Gastrocnemius medialis (tissue), 4 donors: ENCODE measurements around the gene DRC1. TPM values are rescaled to one million over a fixed set of nuclear protein-coding genes. Genes with fewer than 3 reads are reported as not detected.

Source experiments
- ATAC-seq, 2 donors: fragments of 150-250 bp; one replicate each; pipeline ENCODE4 v1.9.1; 2016
- DNase-seq, 2 donors: peaks; one replicate each; pipeline ENCODE4 v3.0.0-alpha.2; 2019
- H3K27ac ChIP-seq, 4 donors: fragments of 200-600 bp; sonication (generic); 1 replicate in 1 of 4; 2 replicates in 3 of 4; pipeline ENCODE4 v1.5.1; 2016 to 2018; ENCODE audit warnings: mild to moderate bottlenecking in 2 of 4, moderate library complexity in 1 of 4
- H3K27me3 ChIP-seq, 3 donors: fragments of 200-600 bp; sonication (generic) in 2 of 3; 1 replicate in 1 of 3; 2 replicates in 2 of 3; pipeline versions ENCODE4 v1.5.1 to v1.6.0; 2016 to 2019; ENCODE audit warnings: mild to moderate bottlenecking in 1 of 3, moderate library complexity in 1 of 3
- H3K36me3 ChIP-seq, 2 donors: fragments of 200-600 bp; sonication (generic) in 1 of 2; one replicate each; pipeline ENCODE4 v1.5.1; 2017 to 2018
- H3K4me1 ChIP-seq, 2 donors: fragments of 200-600 bp; sonication (generic) in 1 of 2; one replicate each; pipeline ENCODE4 v1.5.1; 2016 to 2017; ENCODE audit warnings: mild to moderate bottlenecking in 2 of 2
- H3K4me3 ChIP-seq, 4 donors: fragments of 200-600 bp; sonication (generic) in 3 of 4; 1 replicate in 1 of 4; 2 replicates in 3 of 4; pipeline ENCODE4 v1.5.1; 2016 to 2019; ENCODE audit warnings: mild to moderate bottlenecking in 2 of 4
- H3K9me3 ChIP-seq, 3 donors: fragments of 200-600 bp; sonication (generic) in 2 of 3; 1 replicate in 1 of 3; 2 replicates in 2 of 3; pipeline ENCODE4 v1.5.1; 2016 to 2019
- POLR2A ChIP-seq, 2 donors: fragments of 450-650 bp; IDR thresholded peaks; one replicate each; pipeline ENCODE4 v1.6.1; 2017; ENCODE audit warnings: antibody characterized with exemption in 2 of 2, mild to moderate bottlenecking in 2 of 2, moderate library complexity in 2 of 2
- in situ Hi-C, 4 donors: fragments of 200-750 bp; cut with MboI; loops; one replicate each; pipeline versions ENCODE4 v1.15.0 to v1.8.0; 2017; ENCODE audit warnings: low sequenced_read_pairs in 4 of 4
- intact Hi-C: fragments of 100-400 bp; cut with DNase I; formaldehyde crosslinking; loops from one replicate; pipeline ENCODE4 v1.15.1; 2023; ENCODE audit warnings: low total_unique reads
- total RNA-seq, 4 donors: library from RNA; depleted of rRNA; stranded (reverse); fragments of >200 nt; gene quantifications; one replicate each; pipeline versions ENCODE4 v1.1.0 to v1.2.3, GENCODE V29; 2016
- TF ChIP-seq, protein P1 (sequence below), 5 experiments: fragments of 450-650 bp in 3 of 5; fragments of 200-600 bp in 2 of 5; sonication (generic) in 2 of 5; IDR thresholded peaks in 4 of 5; conservative IDR thresholded peaks in 1 of 5; 1 replicate in 4 of 5; 2 replicates in 1 of 5; pipeline ENCODE4 v1.5.1; 2016 to 2019; ENCODE audit warnings: antibody characterized with exemption in 5 of 5, mild to moderate bottlenecking in 3 of 5, moderate library complexity in 3 of 5

The DRC1 gene
- total RNA-seq, 4 donors from 2014 or later, result not detected

DNA sequence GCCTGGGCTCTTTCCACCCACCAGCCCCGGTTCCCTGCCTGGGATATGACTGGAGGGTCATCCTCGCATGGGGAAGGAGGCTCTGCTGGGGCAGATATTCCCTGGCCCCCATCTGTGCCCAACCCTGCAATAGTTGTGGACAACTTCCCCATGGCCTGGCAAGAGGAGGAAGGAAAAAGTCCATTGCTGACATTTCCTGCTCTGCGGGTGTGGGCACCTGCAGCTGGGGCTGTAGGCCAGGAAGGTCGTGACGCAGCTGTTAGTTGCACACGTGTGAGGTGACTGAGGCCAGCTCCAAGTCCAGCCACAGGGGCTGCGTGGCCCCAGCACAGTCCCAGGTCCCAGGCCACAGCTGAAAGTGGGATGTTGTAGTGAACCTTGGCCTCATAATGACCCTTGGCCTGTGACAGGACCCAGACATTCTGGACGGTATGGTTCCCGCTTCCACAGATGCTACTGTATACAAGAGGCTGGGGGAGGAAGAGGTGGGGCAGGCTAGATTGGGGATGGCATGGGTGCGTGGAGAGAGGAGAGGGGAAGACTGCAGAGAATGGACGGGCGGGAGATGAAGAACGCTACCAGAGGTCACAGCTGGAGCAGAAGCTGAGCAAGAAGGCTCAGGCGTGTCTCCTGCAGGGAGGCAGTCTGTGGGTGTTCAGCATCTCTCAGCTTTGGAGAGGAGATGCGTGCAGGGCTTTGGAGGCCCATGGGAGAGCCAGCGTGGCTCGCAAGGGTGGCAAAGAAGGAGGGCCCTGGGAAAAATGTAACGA, 54.1 kb downstream of the DRC1 start:
- intact Hi-C loops, result no loop called here
- Histone ChIP-seq H3K4me3 (no peak overlapping the region), H3K27me3 (no peaks in the 10 kb centered on the region), H3K9me3 (no peaks in the 10 kb centered on the region), H3K36me3 (no peaks in the 10 kb centered on the region), H3K4me1 (no peaks in the 10 kb centered on the region), H3K27ac (no peak overlapping the region)
- ATAC-seq (no peak), DNase-seq (peak in 1 of 2 donors; percentile 19)
- no peak for TF ChIP-seq POLR2A (IDR thresholded peaks at IDR 0.05)
- TF ChIP-seq, protein P1, sequence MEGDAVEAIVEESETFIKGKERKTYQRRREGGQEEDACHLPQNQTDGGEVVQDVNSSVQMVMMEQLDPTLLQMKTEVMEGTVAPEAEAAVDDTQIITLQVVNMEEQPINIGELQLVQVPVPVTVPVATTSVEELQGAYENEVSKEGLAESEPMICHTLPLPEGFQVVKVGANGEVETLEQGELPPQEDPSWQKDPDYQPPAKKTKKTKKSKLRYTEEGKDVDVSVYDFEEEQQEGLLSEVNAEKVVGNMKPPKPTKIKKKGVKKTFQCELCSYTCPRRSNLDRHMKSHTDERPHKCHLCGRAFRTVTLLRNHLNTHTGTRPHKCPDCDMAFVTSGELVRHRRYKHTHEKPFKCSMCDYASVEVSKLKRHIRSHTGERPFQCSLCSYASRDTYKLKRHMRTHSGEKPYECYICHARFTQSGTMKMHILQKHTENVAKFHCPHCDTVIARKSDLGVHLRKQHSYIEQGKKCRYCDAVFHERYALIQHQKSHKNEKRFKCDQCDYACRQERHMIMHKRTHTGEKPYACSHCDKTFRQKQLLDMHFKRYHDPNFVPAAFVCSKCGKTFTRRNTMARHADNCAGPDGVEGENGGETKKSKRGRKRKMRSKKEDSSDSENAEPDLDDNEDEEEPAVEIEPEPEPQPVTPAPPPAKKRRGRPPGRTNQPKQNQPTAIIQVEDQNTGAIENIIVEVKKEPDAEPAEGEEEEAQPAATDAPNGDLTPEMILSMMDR (IDR thresholded peaks at IDR 0.05 in 4 of 5, conservative IDR thresholded peaks at IDR 0.05 in 1 of 5), result no peak
- in situ Hi-C loops, result no loop called here

GRCh38 chr2:26456440-26457250, 54.9 kb downstream of the DRC1 start:
- H3K27me3 ChIP-seq, result no peaks in the 10 kb centered on the region
- DNase-seq (no peak), ATAC-seq (no peak)
- intact Hi-C loops, result no loop called here
- H3K4me3 ChIP-seq, result no peak overlapping the region
- H3K36me3 ChIP-seq, result no peaks in the 10 kb centered on the region
- H3K27ac ChIP-seq, result no peak overlapping the region
- in situ Hi-C loops, result no loop called here
- no peaks in the 10 kb centered on the region for H3K4me1 ChIP-seq
- TF ChIP-seq, protein P1 (IDR thresholded peaks at IDR 0.05 in 4 of 5, conservative IDR thresholded peaks at IDR 0.05 in 1 of 5), result no peak
- no peak for TF ChIP-seq POLR2A (IDR thresholded peaks at IDR 0.05)
- no peaks in the 10 kb centered on the region for H3K9me3 ChIP-seq

DNA sequence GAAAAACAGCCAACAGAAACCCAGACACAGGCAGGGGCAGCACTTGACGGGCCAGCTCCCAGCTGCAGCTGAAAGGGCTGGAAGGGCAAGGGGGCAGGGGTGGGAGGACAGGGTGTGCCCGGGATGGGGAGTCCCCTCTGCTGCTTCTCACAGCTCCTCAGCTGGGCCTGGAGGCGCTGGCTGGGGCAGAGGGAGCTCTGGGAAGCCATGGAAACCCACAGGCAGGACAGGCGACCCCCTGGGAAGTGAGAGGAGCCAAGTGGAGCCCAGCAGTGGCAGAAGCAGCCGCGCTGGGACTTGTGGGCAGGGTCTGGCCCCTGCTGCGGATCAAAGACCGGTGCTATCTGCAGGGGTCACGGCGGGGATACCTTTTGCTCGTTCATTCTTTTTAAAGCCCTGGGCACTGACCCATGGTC, 55.5 kb downstream of the DRC1 start:
- peaks cover 0 to 3% of the 10 kb centered on the region in 2 donors for H3K4me1 ChIP-seq
- no peak overlapping the region for H3K4me3 ChIP-seq
- H3K27ac ChIP-seq, result no peak overlapping the region
- TF ChIP-seq POLR2A (IDR thresholded peaks at IDR 0.05), result no peak
- TF ChIP-seq, protein P1 (IDR thresholded peaks at IDR 0.05 in 4 of 5, conservative IDR thresholded peaks at IDR 0.05 in 1 of 5), result no peak
- no peaks in the 10 kb centered on the region for H3K36me3 ChIP-seq
- no peaks in the 10 kb centered on the region for H3K9me3 ChIP-seq
- in situ Hi-C loops (no loop called here), intact Hi-C loops (no loop called here)
- no peak for ATAC-seq
- no peaks in the 10 kb centered on the region for H3K27me3 ChIP-seq
- DNase-seq, result no peak

DNA sequence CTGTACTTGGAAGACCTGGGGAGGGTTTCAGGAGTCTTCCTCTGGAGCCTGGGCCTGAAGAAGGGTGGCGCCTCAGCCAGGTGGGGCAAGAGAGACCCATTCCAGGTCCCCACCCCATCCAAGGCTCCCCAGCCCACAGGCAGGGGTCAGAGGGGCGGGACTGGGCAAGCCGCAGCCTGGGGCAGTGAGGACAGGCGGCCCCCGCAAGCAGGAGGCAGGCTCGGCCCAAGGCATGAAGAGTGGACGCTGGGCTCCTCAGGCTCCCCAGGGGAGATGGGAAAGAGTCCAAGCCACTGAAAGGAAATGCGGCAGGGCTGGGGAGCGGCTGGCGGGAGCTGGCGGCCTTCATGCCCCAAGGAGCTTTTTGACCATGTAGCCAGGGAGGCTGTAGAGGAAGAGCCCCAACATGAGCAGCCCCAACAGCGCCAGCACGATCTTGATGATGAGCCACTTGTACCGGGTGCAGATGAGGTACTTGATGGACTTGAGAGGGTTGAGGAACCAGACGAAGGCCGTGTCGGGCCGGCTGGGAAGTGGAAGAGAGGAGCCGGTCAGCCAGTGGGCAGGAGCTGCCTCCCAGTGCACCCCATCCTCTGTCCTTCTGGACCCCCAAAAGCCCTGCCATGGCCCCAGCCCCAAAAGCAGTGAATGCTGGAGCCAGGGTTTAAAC, 56.1 kb downstream of the DRC1 start:
- no peak overlapping the region for H3K27ac ChIP-seq
- no peaks in the 10 kb centered on the region for H3K9me3 ChIP-seq
- in situ Hi-C loops (no loop called here), intact Hi-C loops (no loop called here)
- ATAC-seq (no peak), DNase-seq (no peak)
- no peaks in the 10 kb centered on the region for H3K36me3 ChIP-seq
- TF ChIP-seq, protein P1 (IDR thresholded peaks at IDR 0.05 in 4 of 5, conservative IDR thresholded peaks at IDR 0.05 in 1 of 5), result no peak
- TF ChIP-seq POLR2A (IDR thresholded peaks at IDR 0.05), result no peak
- H3K27me3 ChIP-seq, result no peaks in the 10 kb centered on the region
- H3K4me1 ChIP-seq, result peaks cover 0 to 9% of the 10 kb centered on the region in 2 donors
- H3K4me3 ChIP-seq, result no peak overlapping the region
